ENCODE results near the gene USP15. TPM values are rescaled to one million over a fixed set of nuclear protein-coding genes. Genes with fewer than 3 reads are reported as not detected.

The USP15 gene
- total RNA-seq, 3 donors from 2014 or later = 62.5 to 78.3 (median 64.3) TPM

- Histone ChIP-seq H3K9me3 (no peaks in the 10 kb centered on the region), H3K36me3 (ENCODE audit: low read depth) (no peaks in the 10 kb centered on the region), H3K4me3 (no peak overlapping the region), H3K4me1 (ENCODE audit: low read depth) (no peaks in the 10 kb centered on the region)
- ATAC-seq = no peak
- DNase-seq = no peak
- no peak for TF ChIP-seq CTCF (IDR thresholded peaks at IDR 0.05)
- intact Hi-C loops (cut with DNase I, micrococcal nuclease) = no loop called here
Measured at GRCh38 chr12:62379026-62379722, 119.0 kb downstream of the USP15 start.

GRCh38 chr12:62379723-62380045 lies 119.5 kb downstream of the USP15 start:
- no peak for DNase-seq
- no peak for TF ChIP-seq CTCF (IDR thresholded peaks at IDR 0.05)
- Histone ChIP-seq H3K4me3 (no peak overlapping the region), H3K36me3 (ENCODE audit: low read depth) (no peaks in the 10 kb centered on the region), H3K9me3 (no peaks in the 10 kb centered on the region), H3K4me1 (ENCODE audit: low read depth) (no peaks in the 10 kb centered on the region)
- no peak for ATAC-seq
- intact Hi-C loops (cut with DNase I, micrococcal nuclease) = no loop called here

- no peak for ATAC-seq
- intact Hi-C loops (cut with DNase I, micrococcal nuclease) = no loop called here
- no peaks in the 10 kb centered on the region for H3K36me3 ChIP-seq (ENCODE audit: low read depth)
Measured at GRCh38 chr12:62382526-62382925, 122.3 kb downstream of the USP15 start.

DNA sequence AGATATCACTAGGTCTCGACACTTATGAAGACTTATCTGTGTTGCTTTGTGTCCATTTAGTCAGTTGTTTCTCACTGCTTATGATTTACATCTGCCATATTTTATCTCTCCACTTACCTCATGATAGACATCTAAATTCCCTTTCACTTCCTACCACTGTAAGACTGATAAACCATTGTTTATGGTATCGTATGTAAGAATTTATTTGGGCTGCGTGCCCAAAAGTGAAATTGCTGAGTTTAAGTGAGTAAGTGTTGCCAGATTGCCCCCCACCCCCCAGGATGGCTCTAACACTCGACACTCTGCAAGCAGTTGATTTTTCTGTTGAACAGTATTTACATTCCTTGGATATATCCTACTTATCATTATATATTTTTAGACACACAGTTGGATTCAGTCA lies 136.5 kb downstream of the USP15 start:
- intact Hi-C loops (cut with DNase I, micrococcal nuclease) = no loop called here
- ATAC-seq (no peak), DNase-seq (no peak)
- no peak overlapping the region for H3K4me3 ChIP-seq
- H3K36me3 ChIP-seq (ENCODE audit: low read depth) = no peaks in the 10 kb centered on the region
- H3K4me1 ChIP-seq (ENCODE audit: low read depth) = no peaks in the 10 kb centered on the region
- no peaks in the 10 kb centered on the region for H3K9me3 ChIP-seq
- no peak for TF ChIP-seq CTCF (IDR thresholded peaks at IDR 0.05)

More at GRCh38 chr12:62382526-62382925, 122.3 kb downstream of the USP15 start:
- TF ChIP-seq CTCF (IDR thresholded peaks at IDR 0.05) = no peak
- no peak overlapping the region for H3K4me3 ChIP-seq
- no peaks in the 10 kb centered on the region for H3K4me1 ChIP-seq (ENCODE audit: low read depth)
- DNase-seq = no peak
- H3K9me3 ChIP-seq = no peaks in the 10 kb centered on the region

DNA sequence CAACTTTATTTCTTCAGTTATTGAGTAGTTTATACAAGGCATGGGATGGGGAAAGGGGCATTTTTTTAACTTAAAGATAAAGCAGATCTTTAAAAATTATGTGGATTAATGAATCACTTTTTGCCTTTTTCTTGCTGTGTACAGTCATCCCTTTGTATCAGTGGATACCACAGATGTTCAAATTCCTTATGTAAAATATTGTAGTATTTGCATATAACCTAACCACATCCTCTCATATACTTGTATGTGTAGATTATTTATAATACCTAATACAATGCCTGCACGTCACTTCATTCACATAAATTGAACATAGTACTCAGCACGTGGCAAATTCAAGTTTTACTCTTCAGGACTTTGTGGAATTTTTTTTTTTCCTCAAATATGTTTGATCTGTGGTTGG lies 139.9 kb downstream of the USP15 start:
- DNase-seq (no peak), ATAC-seq (no peak)
- Histone ChIP-seq H3K36me3 (ENCODE audit: low read depth) (no peaks in the 10 kb centered on the region), H3K4me3 (no peak overlapping the region), H3K9me3 (no peaks in the 10 kb centered on the region), H3K4me1 (ENCODE audit: low read depth) (no peaks in the 10 kb centered on the region)
- intact Hi-C loops (cut with DNase I, micrococcal nuclease) = no loop called here
- TF ChIP-seq CTCF (IDR thresholded peaks at IDR 0.05) = no peak

GRCh38 chr12:62401631-62402030 lies 141.4 kb downstream of the USP15 start:
- Histone ChIP-seq H3K4me1 (ENCODE audit: low read depth) (no peaks in the 10 kb centered on the region), H3K36me3 (ENCODE audit: low read depth) (no peaks in the 10 kb centered on the region), H3K9me3 (no peaks in the 10 kb centered on the region), H3K4me3 (no peak overlapping the region)
- intact Hi-C loops (cut with DNase I, micrococcal nuclease) = no loop called here
- ATAC-seq = no peak
- no peak for DNase-seq
- TF ChIP-seq CTCF (IDR thresholded peaks at IDR 0.05) = no peak

Data from mucosa of descending colon (tissue), 3 donors.